Subcutaneous preadipocyte (primary cell): ENCODE data around the gene ART4. TPM values are rescaled to one million over a fixed set of nuclear protein-coding genes. Genes with fewer than 3 reads are reported as not detected.

Experiments used
- total RNA-seq: library from RNA; depleted of rRNA; stranded (reverse); fragments of >200 nt; gene quantifications from 2 replicates; pipeline ENCODE4 v1.2.3, GENCODE V29; 2012

The ART4 gene, protein sequence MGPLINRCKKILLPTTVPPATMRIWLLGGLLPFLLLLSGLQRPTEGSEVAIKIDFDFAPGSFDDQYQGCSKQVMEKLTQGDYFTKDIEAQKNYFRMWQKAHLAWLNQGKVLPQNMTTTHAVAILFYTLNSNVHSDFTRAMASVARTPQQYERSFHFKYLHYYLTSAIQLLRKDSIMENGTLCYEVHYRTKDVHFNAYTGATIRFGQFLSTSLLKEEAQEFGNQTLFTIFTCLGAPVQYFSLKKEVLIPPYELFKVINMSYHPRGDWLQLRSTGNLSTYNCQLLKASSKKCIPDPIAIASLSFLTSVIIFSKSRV
- not detected in 2 replicates for total RNA-seq

DNA sequence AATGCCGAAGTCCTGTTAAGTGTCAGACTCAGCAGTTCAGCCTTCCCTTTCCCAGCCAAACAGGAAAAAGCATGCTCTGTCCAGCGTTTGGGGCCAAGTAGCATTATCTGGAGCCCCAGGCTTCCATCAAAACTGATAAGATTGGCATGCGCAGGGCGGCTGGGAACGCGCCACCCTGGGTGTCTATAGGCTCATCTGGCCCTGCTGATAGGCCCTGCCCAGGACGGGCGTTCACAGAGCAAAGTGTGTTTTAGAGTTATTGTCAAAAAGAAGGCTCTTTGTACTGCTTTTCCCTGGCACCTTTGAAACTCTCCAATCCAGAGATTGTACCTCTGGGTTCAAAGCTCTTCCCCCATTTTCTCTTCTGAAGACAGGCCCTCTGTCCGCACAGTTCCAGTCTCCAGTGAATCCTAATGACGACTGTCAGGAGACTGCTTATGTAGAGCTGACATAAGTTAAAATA, at the start of gene ART4:
ART4 (minus strand) TSS at position 102 of the 463 bp plus-strand sequence. CDS start 413 bp downstream, outside the sequence.

DNA sequence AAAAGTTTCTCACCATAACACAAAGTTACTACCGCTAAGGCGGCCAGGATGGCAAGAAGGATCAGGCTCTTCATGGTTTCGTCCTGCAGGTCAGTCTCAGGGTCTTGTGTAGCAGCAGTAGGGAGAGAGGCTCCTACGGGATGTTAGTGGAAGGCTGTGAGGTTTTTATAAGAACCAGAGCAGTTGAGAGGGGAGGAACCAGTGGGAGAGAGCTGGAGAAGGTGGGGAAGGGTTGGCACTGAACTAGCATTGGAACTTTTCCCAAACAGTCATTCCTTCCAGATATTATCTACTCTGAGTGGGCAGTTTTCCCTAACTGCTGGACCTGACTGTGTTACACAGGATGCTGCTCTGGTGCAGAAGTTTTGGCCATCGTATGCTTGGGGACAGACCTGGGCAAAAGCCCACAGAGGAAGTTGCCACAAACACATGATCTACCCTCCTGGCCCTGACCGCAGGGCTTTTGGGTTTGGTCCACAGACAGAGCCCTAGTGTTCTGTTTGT, 42.4 kb upstream of the ART4 start, which contains the start of gene MGP:
MGP (minus strand) TSS at position 137 of the 504 bp plus-strand sequence; CDS start at position 74, 63 bp downstream.

GRCh38 chr12:14814014-14814413, 29.3 kb downstream of the ART4 start, which contains the start of gene SMCO3:
Gene SMCO3, minus strand, starts transcription at chr12:14814182. Its CDS starts 7,502 bp downstream, at chr12:14806680.

GRCh38 chr12:14803011-14803829, 40.1 kb downstream of the ART4 start, which contains the start of the genes C12orf60 and WBP11:
Gene C12orf60, plus strand, starts transcription at chr12:14803670. Its CDS starts 19,266 bp downstream, at chr12:14822936.
Gene WBP11, minus strand, starts transcription at chr12:14803478. Its CDS starts 2,095 bp downstream, at chr12:14801383.

Other genes with a start within 250 kb of the ART4 start
- gene GUCY2C, start 146.9 kb downstream of the ART4 start, total RNA-seq, result not detected in 2 replicates
- gene WBP11, start 40.0 kb downstream of the ART4 start, total RNA-seq, result 13.6 and 21.9 TPM in 2 replicates
- 1.2 and 2.2 TPM in 2 replicates for gene C12orf60, start 39.9 kb downstream of the ART4 start, total RNA-seq
- gene SMCO3, start 29.3 kb downstream of the ART4 start, total RNA-seq, result not detected in 2 replicates
- gene MGP, start 42.3 kb upstream of the ART4 start, total RNA-seq, result 0.20 and 0.73 TPM in 2 replicates
- not detected in 2 replicates for gene ERP27, start 95.0 kb upstream of the ART4 start, total RNA-seq
- gene ARHGDIB, start 118.1 kb upstream of the ART4 start, total RNA-seq, result 2.9 and 3.9 TPM in 2 replicates
- not detected in 2 replicates for gene PDE6H, start 129.5 kb upstream of the ART4 start, total RNA-seq